GM19324 (cell line): ENCODE data around the gene CHRNB2.
A peak's percentile ranks its signal among the peaks of the same experiment; 100 is the strongest.

ENCODE experiments used
- ATAC-seq: cut with Tn5 transposase; IDR thresholded peaks from one replicate; pipeline ENCODE4 v1.9.1; 2021; ENCODE audit warnings: mild to moderate bottlenecking, moderate library complexity; ENCODE audit not compliant: unreplicated experiment, low FRiP score

Gene CHRNB2

GRCh38 chr1:154552036-154552435 lies 15.5 kb upstream of the CHRNB2 start:
- ATAC-seq = no peak

DNA sequence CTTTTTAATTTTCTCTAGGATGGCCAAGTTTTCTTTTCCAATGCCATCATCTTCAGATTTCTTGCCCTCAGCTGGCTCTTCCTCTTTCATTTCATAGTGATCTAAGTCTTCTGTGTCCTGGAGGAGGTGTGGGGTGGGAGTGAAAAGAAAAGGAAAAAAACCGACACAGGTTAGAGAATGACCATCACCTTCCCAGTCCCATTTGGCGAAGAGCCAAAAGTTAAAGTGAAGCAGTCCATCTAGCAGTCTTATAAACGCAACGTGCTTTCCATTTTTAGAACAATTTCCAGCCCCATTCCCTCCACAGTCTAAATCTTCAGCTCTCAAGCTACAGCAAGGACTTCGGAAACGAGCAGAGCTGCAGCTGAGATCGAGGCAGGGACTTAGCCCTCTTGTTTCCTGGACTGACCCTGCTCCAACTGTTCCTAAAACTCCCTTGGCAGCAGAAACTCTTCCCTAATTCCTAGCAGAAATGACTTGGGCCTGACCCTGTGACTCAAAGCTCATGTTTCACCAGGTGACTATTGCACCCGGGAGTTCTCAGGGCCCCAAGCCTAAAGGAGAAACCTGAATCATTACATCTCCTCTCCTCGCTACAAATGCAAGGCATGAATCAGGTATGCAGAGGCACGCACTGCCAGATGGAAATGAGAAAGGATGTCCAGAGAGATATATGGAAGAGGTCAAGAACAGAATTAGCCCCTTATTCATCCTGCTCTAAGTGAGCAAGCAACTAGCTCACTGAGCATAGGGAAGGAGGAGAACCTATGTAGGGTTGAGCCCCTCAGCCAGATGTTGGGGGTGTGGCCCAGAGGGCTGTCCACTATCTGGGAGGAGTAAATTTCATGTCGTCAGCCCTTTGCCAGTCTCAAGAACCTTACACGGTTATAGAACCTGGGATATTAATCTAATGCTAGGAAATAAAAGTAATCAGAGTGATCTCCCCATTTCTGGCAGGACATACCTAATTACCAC lies 14.2 kb upstream of the CHRNB2 start:
- no peak for ATAC-seq

DNA sequence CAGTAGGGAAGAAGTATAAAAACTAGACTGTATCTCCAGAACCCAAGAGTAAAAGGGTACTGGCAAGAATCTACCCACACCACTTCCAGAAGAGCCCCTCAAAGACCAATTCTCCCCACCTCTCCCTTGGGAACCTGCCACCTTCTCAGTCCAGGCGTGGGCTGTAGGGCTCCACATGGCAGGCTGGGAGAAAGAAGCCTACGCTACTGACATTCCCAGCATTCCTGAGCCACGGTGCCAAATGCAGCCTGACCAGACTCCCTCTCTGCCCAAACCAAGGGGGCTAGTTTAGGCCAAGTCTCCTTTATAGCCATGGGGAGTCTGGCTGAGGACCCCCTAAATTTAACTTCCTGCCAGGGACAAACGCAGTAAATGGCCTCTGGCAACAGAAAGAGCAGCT lies 11.2 kb upstream of the CHRNB2 start:
- no peak for ATAC-seq

DNA sequence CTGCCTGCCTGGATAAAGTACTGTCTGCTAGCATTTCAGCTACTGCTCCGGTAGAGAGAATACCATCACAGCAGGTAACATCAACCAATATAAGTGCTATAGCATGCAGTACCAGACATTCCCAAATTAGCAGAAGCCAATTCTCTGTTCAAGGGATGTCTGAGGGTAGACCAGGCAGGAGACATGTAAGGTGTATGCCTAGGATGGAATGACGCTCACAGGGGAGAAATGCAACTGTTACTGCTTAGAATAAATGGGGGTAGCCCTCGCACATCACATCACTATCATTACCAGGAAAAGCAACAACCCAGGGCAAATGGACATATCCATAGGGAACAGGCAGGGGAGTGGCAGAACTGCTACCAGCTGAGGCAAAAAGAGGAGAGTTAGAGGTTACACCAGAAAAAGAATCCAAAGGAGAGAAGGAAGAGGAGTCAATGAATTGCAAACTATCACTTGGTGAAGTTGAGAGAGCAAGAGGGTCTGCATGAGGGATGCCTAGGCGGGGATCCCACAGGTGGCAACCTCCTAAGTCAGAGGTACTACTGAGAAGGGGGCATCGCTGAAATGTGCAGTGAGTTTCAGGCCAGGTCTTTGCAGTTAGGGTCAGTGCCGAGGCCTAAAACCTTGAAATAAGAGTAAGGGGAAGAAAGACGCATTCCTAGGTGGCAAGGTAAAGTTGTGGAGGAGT lies 10.2 kb upstream of the CHRNB2 start:
- no peak for ATAC-seq

DNA sequence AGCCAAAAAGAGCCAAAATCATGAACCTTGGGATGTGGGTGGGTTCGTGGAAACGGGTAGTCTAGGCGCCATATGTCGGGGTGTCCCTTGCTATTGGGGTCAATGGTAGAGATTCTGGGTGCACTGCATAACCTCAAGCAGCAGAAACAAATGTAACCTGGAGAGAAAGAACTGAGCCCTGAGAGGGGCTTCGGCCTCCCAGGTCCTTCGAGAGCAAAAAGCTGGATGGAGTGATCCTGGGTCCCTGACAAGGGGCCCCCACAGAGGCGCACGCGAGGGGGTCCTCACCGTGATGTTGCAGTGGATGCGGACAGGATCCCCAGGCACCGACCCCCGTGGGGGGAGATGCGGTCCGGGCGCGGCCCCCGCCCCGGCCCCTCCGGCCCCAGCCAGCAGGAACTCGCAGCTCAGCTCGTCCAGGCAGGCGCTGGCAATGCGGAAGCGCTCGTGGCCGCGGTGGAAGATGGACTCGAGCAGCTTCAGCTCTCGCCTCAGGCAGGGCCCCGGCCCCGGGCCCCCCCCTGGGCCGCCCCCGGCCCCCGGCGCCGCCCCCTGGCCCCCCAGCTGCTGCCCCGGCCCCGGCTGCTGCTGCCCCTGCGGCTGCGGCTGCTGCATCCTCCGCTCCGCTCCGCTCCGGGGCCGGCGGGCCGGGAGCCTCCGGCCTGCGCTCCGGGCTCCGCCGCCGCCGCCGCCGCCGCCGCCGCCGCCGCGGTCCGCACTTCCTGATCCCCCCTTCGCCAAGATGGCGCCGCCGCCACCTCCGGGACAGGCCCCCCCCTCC lies 9.4 kb upstream of the CHRNB2 start, which contains the start of gene UBE2Q1:
Gene UBE2Q1 (minus strand): TSS at position 724 of the 781 bp plus-strand sequence. CDS start 109 bp downstream, at position 615.
- ATAC-seq = peak; percentile 13

- peak; percentile 94 for ATAC-seq
These were observed 8.7 kb upstream of the CHRNB2 start for GRCh38 chr1:154558720-154559465.

- ATAC-seq = peak; percentile 21
These were observed 8.0 kb upstream of the CHRNB2 start for GRCh38 chr1:154559466-154560044.

DNA sequence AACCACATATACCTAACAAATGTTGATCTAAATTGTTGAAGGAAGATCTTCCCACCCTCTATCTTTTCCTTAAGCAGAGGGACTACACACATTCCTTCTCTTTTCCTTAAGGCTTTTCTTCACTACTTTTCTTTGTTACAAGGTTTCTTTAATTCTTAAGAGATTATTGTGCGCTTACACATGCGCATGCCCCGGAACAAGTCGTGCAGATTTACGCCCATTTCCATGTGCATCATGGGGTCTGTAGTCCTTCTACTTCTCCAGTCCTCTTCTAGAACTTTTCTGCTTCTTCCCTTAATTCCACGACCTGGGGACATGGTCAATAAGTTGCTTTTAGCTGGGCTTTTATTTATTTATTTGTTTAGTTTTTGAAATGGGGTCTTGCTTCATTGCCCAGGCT lies 1.7 kb upstream of the CHRNB2 start:
- no peak for ATAC-seq

- no peak for ATAC-seq
These were observed 708 bp downstream of the CHRNB2 start for GRCh38 chr1:154568157-154568815.

- no peak for ATAC-seq
These were observed 3.8 kb downstream of the CHRNB2 start for GRCh38 chr1:154571244-154571963.

- ATAC-seq = no peak
These were observed 4.3 kb downstream of the CHRNB2 start for GRCh38 chr1:154571964-154572288.

- ATAC-seq = no peak
These were observed 5.0 kb downstream of the CHRNB2 start for GRCh38 chr1:154572468-154573167.

DNA sequence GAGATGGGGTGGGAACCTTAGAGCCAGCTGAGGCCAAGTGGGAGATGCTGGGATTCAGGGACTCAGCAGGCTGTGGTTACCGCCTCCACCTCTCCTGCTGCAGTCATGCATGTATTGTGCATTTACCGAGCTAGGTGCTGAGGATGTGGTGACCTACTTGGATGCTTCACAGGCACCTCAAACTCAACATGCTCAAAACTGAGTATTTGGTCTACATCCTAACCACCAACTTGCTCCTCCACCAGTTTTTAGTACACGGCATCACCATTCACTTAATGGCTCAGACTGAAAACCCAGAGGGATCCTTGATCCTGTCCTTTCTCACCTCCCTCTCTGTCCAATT lies 5.6 kb downstream of the CHRNB2 start:
- ATAC-seq = no peak

DNA sequence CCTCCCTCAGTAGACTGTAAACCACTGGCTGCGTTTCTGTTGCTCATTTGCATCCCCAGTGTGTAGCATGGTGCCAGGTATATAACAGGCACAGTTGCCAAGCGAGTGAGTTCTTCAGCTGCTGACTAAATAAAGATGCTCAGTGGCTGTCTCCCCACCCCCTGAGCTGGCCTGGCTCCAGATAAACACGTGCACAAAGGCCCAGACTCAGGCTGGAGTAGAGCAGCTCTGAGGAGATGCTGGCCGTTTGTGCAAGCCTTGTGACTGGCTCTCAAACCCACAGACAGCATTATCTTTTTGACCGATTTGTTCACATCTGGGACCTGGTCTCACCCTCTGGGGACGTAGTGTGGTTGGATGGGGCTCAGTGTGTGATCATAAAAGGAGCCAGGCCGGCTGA lies 7.1 kb downstream of the CHRNB2 start:
- no peak for ATAC-seq

DNA sequence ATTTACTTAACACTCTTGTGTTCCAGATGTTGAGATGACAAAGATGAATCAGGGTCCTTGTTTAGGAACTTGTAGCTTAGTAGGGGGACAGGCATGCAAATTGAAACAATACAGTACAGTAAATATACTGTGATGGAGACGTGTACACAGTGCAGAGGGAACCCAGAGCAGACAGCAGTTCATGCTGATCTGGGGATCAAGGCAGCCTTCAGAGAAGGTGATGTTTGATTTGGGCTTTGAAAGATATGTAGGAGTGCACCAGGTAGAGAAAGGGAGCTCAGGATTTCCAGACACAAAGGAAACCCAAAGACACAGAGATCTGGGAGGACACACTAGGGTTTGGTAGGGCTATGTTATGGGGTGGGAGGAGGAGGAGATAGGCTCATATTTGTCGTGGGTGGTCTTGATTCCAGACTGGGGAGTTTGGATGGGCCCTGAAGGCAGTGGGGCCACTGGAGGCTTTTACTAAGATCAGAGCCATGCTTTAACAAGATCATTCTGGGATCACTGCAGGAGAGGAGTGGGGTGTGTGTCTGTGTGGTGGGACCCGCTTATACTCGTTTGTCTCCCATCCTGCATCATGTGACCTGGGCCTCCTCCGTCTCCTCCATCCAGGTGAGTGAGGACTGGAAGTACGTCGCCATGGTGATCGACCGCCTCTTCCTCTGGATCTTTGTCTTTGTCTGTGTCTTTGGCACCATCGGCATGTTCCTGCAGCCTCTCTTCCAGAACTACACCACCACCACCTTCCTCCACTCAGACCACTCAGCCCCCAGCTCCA lies 7.8 kb downstream of the CHRNB2 start:
- no peak for ATAC-seq

- ATAC-seq = no peak
These were observed 8.5 kb downstream of the CHRNB2 start for GRCh38 chr1:154575951-154576566.
